ENCODE data around the gene DUSP16. TPM values are rescaled to one million over a fixed set of nuclear protein-coding genes. Genes with fewer than 3 reads are reported as not detected.

The DUSP16 gene
- total RNA-seq, 1 experiment from 2014 or later = 10.6 TPM

- Histone ChIP-seq H3K4me1 (ENCODE audit: insufficient read depth, low read length, poor library complexity, severe bottlenecking) (peaks cover 15% of the 10 kb centered on the region), H3K27ac (ENCODE audit: low read depth, low read length, poor library complexity, severe bottlenecking) (no peak overlapping the region), H3K9me3 (ENCODE audit: low read depth, low read length, poor library complexity, severe bottlenecking) (no peaks in the 10 kb centered on the region), H3K27me3 (replicated peaks; ENCODE audit: insufficient read depth, low read depth, low read length, poor library complexity) (no peaks in the 10 kb centered on the region), H3K4me3 (ENCODE audit: low read depth, low read length, poor library complexity, severe bottlenecking) (no peak overlapping the region), H3K36me3 (ENCODE audit: insufficient read depth, low read length, poor library complexity, severe bottlenecking) (no peaks in the 10 kb centered on the region)
- POLR2A ChIA-PET (ENCODE audit: low non-redundant PET) = no interaction called here
- BruUV-seq (replicated peaks) = no TSS peak
- TF ChIP-seq EZH2 (IDR thresholded peaks at IDR 0.05; ENCODE audit: borderline replicate concordance, low read depth, low read length, poor library complexity, severe bottlenecking) = no peak
- no peak for TF ChIP-seq CTCF (conservative IDR thresholded peaks at IDR 0.05; ENCODE audit: low read depth, low read length)
- intact Hi-C loops (cut with micrococcal nuclease; ENCODE audit: unreplicated experiment) = no loop called here
- DNase-seq (ENCODE audit: low spot score) = no peak
- CTCF ChIA-PET = no interaction called here
Measured at GRCh38 chr12:12506496-12506890, 56.2 kb downstream of the DUSP16 start.

DNA sequence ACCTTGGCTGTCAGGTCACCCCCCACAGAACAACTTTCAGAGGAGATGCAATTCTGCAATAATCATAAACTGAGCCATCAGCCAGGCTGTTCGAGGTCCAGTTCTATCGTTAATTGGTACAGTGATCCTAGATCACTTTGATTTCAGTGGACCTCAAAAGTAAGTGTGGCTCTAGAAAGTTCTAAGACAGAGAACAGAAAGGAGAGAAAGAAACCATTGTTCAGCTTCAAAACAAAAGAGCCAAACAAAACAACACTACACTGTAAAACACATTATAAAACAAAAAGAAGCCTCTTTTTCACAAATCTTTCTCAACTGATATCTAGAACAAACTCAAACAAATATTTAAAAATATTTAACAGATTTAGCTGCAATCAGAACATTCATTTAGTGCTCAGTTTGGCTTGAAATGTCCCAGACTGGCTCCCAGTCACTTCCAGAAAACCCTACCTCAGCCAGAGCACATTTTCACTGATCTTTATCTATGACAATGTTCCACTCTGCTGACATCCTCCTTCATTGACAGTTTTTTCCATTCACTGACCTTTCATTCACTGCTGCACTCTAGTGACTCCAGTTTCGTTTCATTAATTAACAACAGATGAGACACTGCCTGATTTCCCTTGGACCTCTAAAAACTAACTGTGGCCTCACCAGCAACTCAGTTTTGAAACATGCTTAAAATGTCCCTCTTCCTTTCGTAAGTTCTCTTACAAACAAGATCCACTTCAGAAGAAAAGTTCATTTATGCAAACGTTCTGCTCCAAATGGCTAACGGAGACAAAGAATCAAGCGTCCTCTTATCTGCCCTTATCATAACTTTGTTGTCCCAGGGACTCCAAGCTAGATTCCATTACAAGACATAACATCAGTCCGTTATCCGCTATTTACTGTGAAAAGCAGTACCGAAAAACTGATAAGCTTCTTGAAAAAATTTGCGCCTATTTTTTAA, 56.8 kb downstream of the DUSP16 start:
- no TSS peak for BruUV-seq (replicated peaks)
- Histone ChIP-seq H3K9me3 (ENCODE audit: low read depth, low read length, poor library complexity, severe bottlenecking) (no peaks in the 10 kb centered on the region), H3K27me3 (replicated peaks; ENCODE audit: insufficient read depth, low read depth, low read length, poor library complexity) (no peaks in the 10 kb centered on the region), H3K27ac (ENCODE audit: low read depth, low read length, poor library complexity, severe bottlenecking) (no peak overlapping the region), H3K4me1 (ENCODE audit: insufficient read depth, low read length, poor library complexity, severe bottlenecking) (peaks cover 15% of the 10 kb centered on the region), H3K4me3 (ENCODE audit: low read depth, low read length, poor library complexity, severe bottlenecking) (no peak overlapping the region), H3K36me3 (ENCODE audit: insufficient read depth, low read length, poor library complexity, severe bottlenecking) (no peaks in the 10 kb centered on the region)
- CTCF ChIA-PET = no interaction called here
- DNase-seq (ENCODE audit: low spot score) = peak; percentile 28
- POLR2A ChIA-PET (ENCODE audit: low non-redundant PET) = no interaction called here
- intact Hi-C loops (cut with micrococcal nuclease; ENCODE audit: unreplicated experiment) = no loop called here
- TF ChIP-seq EZH2 (IDR thresholded peaks at IDR 0.05; ENCODE audit: borderline replicate concordance, low read depth, low read length, poor library complexity, severe bottlenecking) (no peak), CTCF (conservative IDR thresholded peaks at IDR 0.05; ENCODE audit: low read depth, low read length) (no peak)

DNA sequence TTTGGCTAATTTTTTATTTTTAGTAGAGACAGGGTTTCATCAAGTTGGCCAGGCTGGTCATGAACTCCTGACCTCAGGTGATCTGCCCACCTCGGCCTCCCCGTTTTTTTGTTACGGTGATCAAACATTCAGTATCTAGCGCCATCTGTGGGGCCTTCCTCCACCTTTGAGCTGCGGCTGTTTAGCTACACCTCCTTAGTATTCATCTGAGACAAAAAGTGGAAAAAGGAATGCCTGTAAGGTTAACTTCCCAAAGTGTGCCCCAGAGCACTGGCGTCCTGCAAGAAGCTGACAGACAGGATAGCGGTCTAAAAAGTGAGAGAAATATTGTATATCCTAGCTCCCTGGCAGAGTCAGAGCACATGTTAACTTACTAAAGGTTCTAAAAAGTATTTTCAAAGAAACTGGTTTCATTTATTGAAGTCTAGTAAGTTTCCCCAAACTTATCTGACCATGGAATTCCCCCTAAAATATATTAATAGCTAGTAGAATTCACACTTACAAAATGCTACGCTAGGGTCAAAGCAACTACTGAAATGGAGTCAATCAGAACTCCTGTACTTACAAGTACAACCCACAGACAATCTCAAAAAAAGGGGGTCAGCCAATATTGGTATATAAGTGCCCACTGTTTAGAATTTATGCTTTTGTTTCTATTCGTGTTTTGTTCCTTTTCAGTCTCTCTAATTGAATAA, 59.1 kb downstream of the DUSP16 start:
- intact Hi-C loops (cut with micrococcal nuclease; ENCODE audit: unreplicated experiment) = no loop called here
- Histone ChIP-seq H3K27ac (ENCODE audit: low read depth, low read length, poor library complexity, severe bottlenecking) (no peak overlapping the region), H3K4me3 (ENCODE audit: low read depth, low read length, poor library complexity, severe bottlenecking) (no peak overlapping the region), H3K27me3 (replicated peaks; ENCODE audit: insufficient read depth, low read depth, low read length, poor library complexity) (no peaks in the 10 kb centered on the region), H3K9me3 (ENCODE audit: low read depth, low read length, poor library complexity, severe bottlenecking) (no peaks in the 10 kb centered on the region), H3K4me1 (ENCODE audit: insufficient read depth, low read length, poor library complexity, severe bottlenecking) (peaks cover 15% of the 10 kb centered on the region), H3K36me3 (ENCODE audit: insufficient read depth, low read length, poor library complexity, severe bottlenecking) (no peaks in the 10 kb centered on the region)
- CTCF ChIA-PET = no interaction called here
- POLR2A ChIA-PET (ENCODE audit: low non-redundant PET) = no interaction called here
- no TSS peak for BruUV-seq (replicated peaks)
- TF ChIP-seq EZH2 (IDR thresholded peaks at IDR 0.05; ENCODE audit: borderline replicate concordance, low read depth, low read length, poor library complexity, severe bottlenecking) (no peak), CTCF (conservative IDR thresholded peaks at IDR 0.05; ENCODE audit: low read depth, low read length) (0 out of 2 replicates have a peak, but pooled peaks have one; percentile 18)
- DNase-seq (ENCODE audit: low spot score) = no peak
